GM12875 (cell line): Measurements from ENCODE around the gene ITGA1.

ENCODE experiments used
- H3K4me3 ChIP-seq: one replicate; pipeline ENCODE4 v1.5.1; 2011; ENCODE audit warnings: low read depth, low read length, control low read depth
- CTCF ChIP-seq: IDR thresholded peaks from 2 replicates; pipeline ENCODE4 v1.5.1; 2011; ENCODE audit warnings: low read depth, mild to moderate bottlenecking, control low read depth, inconsistent platforms, low read length, moderate library complexity, borderline replicate concordance; ENCODE audit not compliant: insufficient read depth

Gene ITGA1

GRCh38 chr5:52799983-52800393 lies 12.3 kb downstream of the ITGA1 start:
- H3K4me3 ChIP-seq = peak overlapping the region; percentile 67
- no peak for TF ChIP-seq CTCF

GRCh38 chr5:52800394-52801213 lies 12.9 kb downstream of the ITGA1 start:
- peak overlapping the region; percentile 67 for H3K4me3 ChIP-seq
- no peak for TF ChIP-seq CTCF

- TF ChIP-seq CTCF = no peak
- H3K4me3 ChIP-seq = peak overlapping the region; percentile 38
Observed at GRCh38 chr5:52801329-52801728, 13.6 kb downstream of the ITGA1 start.

- no peak overlapping the region for H3K4me3 ChIP-seq
- TF ChIP-seq CTCF = no peak
Observed at GRCh38 chr5:52802272-52802973, 14.7 kb downstream of the ITGA1 start.

- TF ChIP-seq CTCF = no peak
Observed at GRCh38 chr5:52802974-52803336, 15.2 kb downstream of the ITGA1 start.

GRCh38 chr5:52804387-52804791 lies 16.7 kb downstream of the ITGA1 start:
- H3K4me3 ChIP-seq = no peak overlapping the region
- TF ChIP-seq CTCF = no peak

More at GRCh38 chr5:52802974-52803336, 15.2 kb downstream of the ITGA1 start:
- H3K4me3 ChIP-seq = no peak overlapping the region

GRCh38 chr5:52804981-52805380 lies 17.3 kb downstream of the ITGA1 start:
- TF ChIP-seq CTCF = no peak
- H3K4me3 ChIP-seq = no peak overlapping the region
